ENCODE results near the gene C11orf98.
A peak's percentile ranks its signal among the peaks of the same experiment; 100 is the strongest.

C11orf98 gene

DNA sequence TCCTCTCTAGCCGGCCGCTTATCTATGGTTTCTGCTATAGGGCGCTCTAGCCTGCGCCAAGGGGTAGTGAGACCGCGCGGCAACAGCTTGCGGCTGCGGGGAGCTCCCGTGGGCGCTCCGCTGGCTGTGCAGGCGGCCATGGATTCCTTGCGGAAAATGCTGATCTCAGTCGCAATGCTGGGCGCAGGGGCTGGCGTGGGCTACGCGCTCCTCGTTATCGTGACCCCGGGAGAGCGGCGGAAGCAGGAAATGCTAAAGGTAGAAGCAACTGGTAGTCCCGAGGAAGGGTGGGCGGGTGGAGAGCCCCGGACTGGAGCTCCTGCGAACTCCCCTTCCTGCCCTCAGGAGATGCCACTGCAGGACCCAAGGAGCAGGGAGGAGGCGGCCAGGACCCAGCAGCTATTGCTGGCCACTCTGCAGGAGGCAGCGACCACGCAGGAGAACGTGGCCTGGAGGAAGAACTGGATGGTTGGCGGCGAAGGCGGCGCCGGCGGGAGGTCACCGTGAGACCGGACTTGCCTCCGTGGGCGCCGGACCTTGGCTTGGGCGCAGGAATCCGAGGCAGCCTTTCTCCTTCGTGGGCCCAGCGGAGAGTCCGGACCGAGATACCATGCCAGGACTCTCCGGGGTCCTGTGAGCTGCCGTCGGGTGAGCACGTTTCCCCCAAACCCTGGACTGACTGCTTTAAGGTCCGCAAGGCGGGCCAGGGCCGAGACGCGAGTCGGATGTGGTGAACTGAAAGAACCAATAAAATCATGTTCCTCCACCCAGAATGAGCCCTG is 6.8 kb upstream of the C11orf98 start, which contains the start of the genes LBHD1 and UQCC3:
LBHD1 (minus strand) TSS at position 660 of the 782 bp plus-strand sequence. CDS start 2,236 bp downstream, outside the sequence.
UQCC3 (plus strand) TSS at position 66 of the 782 bp plus-strand sequence; CDS start at position 139, 73 bp downstream.
- no peaks in the 10 kb centered on the region for H3K27me3 ChIP-seq (ENCODE audit: control insufficient read depth in 1 of 2, insufficient read depth in 2 of 2, low read length in 2 of 2)
- H3K4me1 ChIP-seq (ENCODE audit: control insufficient read depth in 1 of 2, insufficient read depth in 2 of 2, low read length in 2 of 2), result peaks cover 42 to 53% of the 10 kb centered on the region in 2 donors
- peak within 1 kb of the TSS; percentile 92 to 96 for H3K9ac ChIP-seq (ENCODE audit: low read depth in 1 of 2, low read length in 2 of 2)
- peak within 1 kb of the TSS; percentile 84 to 99 for H3K4me3 ChIP-seq (ENCODE audit: low read depth in 1 of 2, low read length in 2 of 2)
- peak within 1 kb of the TSS; percentile 80 for H3K27ac ChIP-seq (ENCODE audit: low read depth, low read length)
- H3K36me3 ChIP-seq (ENCODE audit: control insufficient read depth in 1 of 2, insufficient read depth in 2 of 2, low read length in 2 of 2), result peaks cover 7 to 12% of the 10 kb centered on the region in 2 donors
- H3K9me3 ChIP-seq (ENCODE audit: control insufficient read depth in 1 of 2, low read length in 2 of 2), result no peaks in the 10 kb centered on the region

DNA sequence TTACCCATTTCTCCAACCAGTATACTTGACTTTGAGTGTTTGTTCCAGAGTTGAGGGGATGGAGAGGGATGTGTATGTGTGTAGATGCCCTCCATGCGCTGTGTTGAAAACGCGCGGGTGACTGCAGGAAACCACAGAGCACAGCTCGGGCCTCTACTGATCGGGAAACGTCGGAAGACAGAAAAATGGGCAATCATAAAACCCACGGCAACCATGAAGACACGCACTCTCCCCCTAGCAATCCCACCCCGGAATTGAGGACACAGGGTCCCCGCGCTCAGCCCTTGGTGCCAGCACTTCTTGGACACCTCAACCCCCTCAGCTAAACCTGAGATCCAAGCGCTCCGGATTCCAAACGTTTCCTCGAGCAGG is 6.2 kb upstream of the C11orf98 start:
- Histone ChIP-seq H3K27me3 (ENCODE audit: control insufficient read depth in 1 of 2, insufficient read depth in 2 of 2, low read length in 2 of 2) (no peaks in the 10 kb centered on the region), H3K9me3 (ENCODE audit: control insufficient read depth in 1 of 2, low read length in 2 of 2) (no peaks in the 10 kb centered on the region), H3K36me3 (ENCODE audit: control insufficient read depth in 1 of 2, insufficient read depth in 2 of 2, low read length in 2 of 2) (peaks cover under 1 to 6% of the 10 kb centered on the region in 2 donors), H3K27ac (ENCODE audit: low read depth, low read length) (peak overlapping the region; percentile 80), H3K4me3 (ENCODE audit: low read depth in 1 of 2, low read length in 2 of 2) (peak overlapping the region; percentile 84 to 99), H3K4me1 (ENCODE audit: control insufficient read depth in 1 of 2, insufficient read depth in 2 of 2, low read length in 2 of 2) (peaks cover 43 to 59% of the 10 kb centered on the region in 2 donors), H3K9ac (ENCODE audit: low read depth in 1 of 2, low read length in 2 of 2) (peak overlapping the region; percentile 92 to 96)

DNA sequence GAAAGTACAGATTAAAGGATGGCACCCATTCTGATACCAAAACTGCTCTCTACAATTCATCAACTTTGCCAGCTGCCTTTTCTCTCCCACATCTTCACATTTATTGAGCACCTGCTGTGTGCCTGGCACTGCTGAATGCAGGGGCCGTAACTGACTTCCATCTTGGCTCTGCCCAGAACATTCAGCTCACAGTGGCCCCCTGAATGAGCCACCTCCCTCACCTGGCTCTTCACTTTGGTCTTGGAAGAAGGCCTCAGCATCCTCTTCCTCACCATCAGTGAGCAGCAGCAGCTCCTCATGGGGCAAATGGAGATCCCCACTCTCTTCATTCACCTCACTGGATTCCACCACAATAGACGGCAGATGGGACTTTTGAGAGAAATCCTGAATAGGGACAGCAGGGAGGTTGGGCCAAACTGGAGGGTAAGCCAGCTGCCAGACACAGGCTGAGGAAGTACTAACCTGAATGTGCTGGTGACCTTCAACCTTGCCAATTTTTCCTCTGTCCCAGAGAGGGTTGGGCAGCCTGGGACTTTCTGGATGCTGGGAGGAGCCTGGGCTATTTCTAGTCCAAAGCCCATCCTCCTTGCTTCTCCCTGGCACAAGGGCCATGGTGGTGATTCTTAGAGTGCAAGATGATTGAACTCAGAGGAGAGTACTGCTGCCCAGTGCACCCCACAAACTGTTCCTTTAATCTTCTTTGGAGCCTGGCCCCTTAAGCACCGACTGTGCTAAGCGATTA is 4.6 kb upstream of the C11orf98 start:
- H3K27ac ChIP-seq (ENCODE audit: low read depth, low read length), result no peak overlapping the region
- peaks cover 0 to 6% of the 10 kb centered on the region in 2 donors for H3K36me3 ChIP-seq (ENCODE audit: control insufficient read depth in 1 of 2, insufficient read depth in 2 of 2, low read length in 2 of 2)
- peak overlapping the region in 1 of 2 donors; percentile 10 for H3K4me3 ChIP-seq (ENCODE audit: low read depth in 1 of 2, low read length in 2 of 2)
- no peaks in the 10 kb centered on the region for H3K9me3 ChIP-seq (ENCODE audit: control insufficient read depth in 1 of 2, low read length in 2 of 2)
- no peaks in the 10 kb centered on the region for H3K27me3 ChIP-seq (ENCODE audit: control insufficient read depth in 1 of 2, insufficient read depth in 2 of 2, low read length in 2 of 2)
- H3K9ac ChIP-seq (ENCODE audit: low read depth in 1 of 2, low read length in 2 of 2), result peak overlapping the region; percentile 21 to 40
- peaks cover 47 to 62% of the 10 kb centered on the region in 2 donors for H3K4me1 ChIP-seq (ENCODE audit: control insufficient read depth in 1 of 2, insufficient read depth in 2 of 2, low read length in 2 of 2)

GRCh38 chr11:62667460-62667859 is 2.5 kb upstream of the C11orf98 start:
- Histone ChIP-seq H3K9ac (ENCODE audit: low read depth in 1 of 2, low read length in 2 of 2) (no peak overlapping the region), H3K27me3 (ENCODE audit: control insufficient read depth in 1 of 2, insufficient read depth in 2 of 2, low read length in 2 of 2) (no peaks in the 10 kb centered on the region), H3K4me3 (ENCODE audit: low read depth in 1 of 2, low read length in 2 of 2) (no peak overlapping the region), H3K4me1 (ENCODE audit: control insufficient read depth in 1 of 2, insufficient read depth in 2 of 2, low read length in 2 of 2) (peaks cover 36 to 53% of the 10 kb centered on the region in 2 donors), H3K9me3 (ENCODE audit: control insufficient read depth in 1 of 2, low read length in 2 of 2) (no peaks in the 10 kb centered on the region), H3K27ac (ENCODE audit: low read depth, low read length) (no peak overlapping the region), H3K36me3 (ENCODE audit: control insufficient read depth in 1 of 2, insufficient read depth in 2 of 2, low read length in 2 of 2) (peaks cover 4 to 6% of the 10 kb centered on the region in 2 donors)

- Histone ChIP-seq H3K9ac (ENCODE audit: low read depth in 1 of 2, low read length in 2 of 2) (peak overlapping the region; percentile 80 to 82), H3K27ac (ENCODE audit: low read depth, low read length) (peak overlapping the region; percentile 76), H3K36me3 (ENCODE audit: control insufficient read depth in 1 of 2, insufficient read depth in 2 of 2, low read length in 2 of 2) (peaks cover 4 to 10% of the 10 kb centered on the region in 2 donors), H3K27me3 (ENCODE audit: control insufficient read depth in 1 of 2, insufficient read depth in 2 of 2, low read length in 2 of 2) (no peaks in the 10 kb centered on the region), H3K4me3 (ENCODE audit: low read depth in 1 of 2, low read length in 2 of 2) (peak overlapping the region; percentile 81 to 95), H3K4me1 (ENCODE audit: control insufficient read depth in 1 of 2, insufficient read depth in 2 of 2, low read length in 2 of 2) (peaks cover 34 to 44% of the 10 kb centered on the region in 2 donors), H3K9me3 (ENCODE audit: control insufficient read depth in 1 of 2, low read length in 2 of 2) (no peaks in the 10 kb centered on the region)
Measured at GRCh38 chr11:62666259-62666926, 1.4 kb upstream of the C11orf98 start.

- H3K27me3 ChIP-seq (ENCODE audit: control insufficient read depth in 1 of 2, insufficient read depth in 2 of 2, low read length in 2 of 2), result no peaks in the 10 kb centered on the region
- peak overlapping the region; percentile 80 to 82 for H3K9ac ChIP-seq (ENCODE audit: low read depth in 1 of 2, low read length in 2 of 2)
- H3K4me3 ChIP-seq (ENCODE audit: low read depth in 1 of 2, low read length in 2 of 2), result peak overlapping the region; percentile 81 to 95
- peak overlapping the region; percentile 76 for H3K27ac ChIP-seq (ENCODE audit: low read depth, low read length)
- no peaks in the 10 kb centered on the region for H3K9me3 ChIP-seq (ENCODE audit: control insufficient read depth in 1 of 2, low read length in 2 of 2)
- peaks cover 34 to 38% of the 10 kb centered on the region in 2 donors for H3K4me1 ChIP-seq (ENCODE audit: control insufficient read depth in 1 of 2, insufficient read depth in 2 of 2, low read length in 2 of 2)
- peaks cover 4 to 10% of the 10 kb centered on the region in 2 donors for H3K36me3 ChIP-seq (ENCODE audit: control insufficient read depth in 1 of 2, insufficient read depth in 2 of 2, low read length in 2 of 2)
Measured at GRCh38 chr11:62665599-62666258, 719 bp upstream of the C11orf98 start.

DNA sequence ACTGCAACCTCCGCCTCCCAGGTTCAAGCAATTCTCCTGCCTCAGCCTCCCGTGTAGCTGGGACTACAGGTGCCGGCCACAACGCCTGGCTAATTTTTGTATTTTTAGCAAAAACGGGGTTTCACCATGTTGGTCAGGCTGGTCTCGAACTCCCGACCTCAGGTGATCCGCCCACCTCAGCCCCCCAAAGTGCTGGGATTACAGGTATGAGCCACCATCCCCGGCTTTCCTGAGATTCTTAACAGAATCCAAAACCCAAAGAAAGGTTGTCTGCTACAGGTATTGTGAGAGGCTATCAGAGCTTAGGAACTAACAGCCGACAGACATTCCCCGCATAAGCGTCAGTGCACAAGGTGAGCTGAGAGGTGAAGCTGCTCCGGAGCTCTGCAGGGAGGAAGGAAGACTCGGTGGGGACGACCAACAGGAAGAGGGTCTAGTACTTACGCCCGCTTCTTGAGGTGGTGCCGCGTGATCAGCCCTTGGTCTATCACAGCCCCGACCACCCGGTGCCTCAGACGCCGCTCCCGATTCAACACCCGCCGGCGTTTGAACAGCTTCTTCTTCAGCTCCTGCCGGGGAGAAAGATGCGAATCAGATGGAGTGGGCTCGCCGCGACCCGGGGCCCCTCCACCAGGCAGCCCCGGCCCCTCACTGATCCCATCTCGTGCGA is 470 bp downstream of the C11orf98 start:
- peaks cover 4 to 10% of the 10 kb centered on the region in 2 donors for H3K36me3 ChIP-seq (ENCODE audit: control insufficient read depth in 1 of 2, insufficient read depth in 2 of 2, low read length in 2 of 2)
- H3K27ac ChIP-seq (ENCODE audit: low read depth, low read length), result peak overlapping the region; percentile 53
- H3K9ac ChIP-seq (ENCODE audit: low read depth in 1 of 2, low read length in 2 of 2), result peak overlapping the region; percentile 76 to 82
- H3K27me3 ChIP-seq (ENCODE audit: control insufficient read depth in 1 of 2, insufficient read depth in 2 of 2, low read length in 2 of 2), result no peaks in the 10 kb centered on the region
- H3K4me3 ChIP-seq (ENCODE audit: low read depth in 1 of 2, low read length in 2 of 2), result peak overlapping the region; percentile 87 to 95
- peaks cover 26 to 28% of the 10 kb centered on the region in 2 donors for H3K4me1 ChIP-seq (ENCODE audit: control insufficient read depth in 1 of 2, insufficient read depth in 2 of 2, low read length in 2 of 2)
- H3K9me3 ChIP-seq (ENCODE audit: control insufficient read depth in 1 of 2, low read length in 2 of 2), result no peaks in the 10 kb centered on the region

- Histone ChIP-seq H3K9ac (ENCODE audit: low read depth in 1 of 2, low read length in 2 of 2) (no peak overlapping the region), H3K4me3 (ENCODE audit: low read depth in 1 of 2, low read length in 2 of 2) (no peak overlapping the region), H3K27me3 (ENCODE audit: control insufficient read depth in 1 of 2, insufficient read depth in 2 of 2, low read length in 2 of 2) (no peaks in the 10 kb centered on the region)
Measured at GRCh38 chr11:62656796-62657429, 8.1 kb downstream of the C11orf98 start.

DNA sequence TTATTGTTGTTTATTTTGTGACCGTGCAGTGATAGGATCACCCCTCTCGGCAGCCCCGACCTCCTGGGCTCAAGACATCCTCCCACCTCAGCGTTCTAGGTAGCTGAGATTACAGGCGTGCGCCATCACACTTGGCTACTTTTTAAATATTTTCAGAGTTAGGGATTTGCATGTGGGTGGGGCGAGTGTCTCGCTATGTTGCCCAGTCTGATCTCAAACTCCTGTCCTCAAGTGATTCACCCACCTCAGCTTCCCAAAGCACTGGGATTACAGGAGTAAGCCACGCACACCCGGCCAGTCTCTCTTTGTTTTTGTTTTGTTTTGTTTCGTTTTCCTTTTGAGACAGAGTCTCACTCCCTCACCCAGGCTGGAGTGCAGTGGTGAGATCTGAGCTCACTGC is 10.7 kb downstream of the C11orf98 start:
- peaks cover 2 to 7% of the 10 kb centered on the region in 2 donors for H3K36me3 ChIP-seq (ENCODE audit: control insufficient read depth in 1 of 2, insufficient read depth in 2 of 2, low read length in 2 of 2)
- peaks cover 6 to 12% of the 10 kb centered on the region in 2 donors for H3K4me1 ChIP-seq (ENCODE audit: control insufficient read depth in 1 of 2, insufficient read depth in 2 of 2, low read length in 2 of 2)
- H3K4me3 ChIP-seq (ENCODE audit: low read depth in 1 of 2, low read length in 2 of 2), result no peak overlapping the region
- no peak overlapping the region for H3K27ac ChIP-seq (ENCODE audit: low read depth, low read length)
- H3K9me3 ChIP-seq (ENCODE audit: control insufficient read depth in 1 of 2, low read length in 2 of 2), result no peaks in the 10 kb centered on the region
- no peak overlapping the region for H3K9ac ChIP-seq (ENCODE audit: low read depth in 1 of 2, low read length in 2 of 2)
- H3K27me3 ChIP-seq (ENCODE audit: control insufficient read depth in 1 of 2, insufficient read depth in 2 of 2, low read length in 2 of 2), result no peaks in the 10 kb centered on the region

More at GRCh38 chr11:62656796-62657429, 8.1 kb downstream of the C11orf98 start:
- Histone ChIP-seq H3K9me3 (ENCODE audit: control insufficient read depth in 1 of 2, low read length in 2 of 2) (no peaks in the 10 kb centered on the region), H3K27ac (ENCODE audit: low read depth, low read length) (no peak overlapping the region), H3K36me3 (ENCODE audit: control insufficient read depth in 1 of 2, insufficient read depth in 2 of 2, low read length in 2 of 2) (no peaks in the 10 kb centered on the region), H3K4me1 (ENCODE audit: control insufficient read depth in 1 of 2, insufficient read depth in 2 of 2, low read length in 2 of 2) (peaks cover 6 to 7% of the 10 kb centered on the region in 2 donors)
